Endothelial cell of umbilical vein (primary cell): ENCODE results near the gene APCDD1. TPM values are rescaled to one million over a fixed set of nuclear protein-coding genes. Genes with fewer than 3 reads are reported as not detected.

ENCODE experiments used
- BruUV-seq: library from RNA; stranded (reverse); fragments of 400-500 nt; replicated peaks from 2 replicates; lab custom pipeline; 2021; lab: Mats Ljungman, UMichigan
- CTCF ChIA-PET: fragments of 300-600, 350-600 bp; sonication (Branson Sonifier 250); formaldehyde crosslinking; loops from one replicate; lab custom pipeline; 2021; ENCODE audit warnings: antibody characterized with exemption, inconsistent platforms; lab: Charles Lee
- POLR2A ChIA-PET: fragments of 300-600, 350-600 bp; sonication (Branson Sonifier 250); formaldehyde crosslinking; loops from one replicate; lab custom pipeline; 2021; ENCODE audit warnings: antibody characterized with exemption, inconsistent platforms; lab: Charles Lee
- DNase-seq: peaks from one replicate; pipeline ENCODE4 v3.0.0-alpha.2; 2011; ENCODE audit warnings: low read depth, low spot score
- FAIRE-seq: peaks from 2 replicates; lab custom pipeline; 2011; peaks lifted over from hg19 to GRCh38; lab: Jason Lieb, UNC
- H2AFZ ChIP-seq: 2 replicates; pipeline ENCODE4 v1.6.0; 2012; ENCODE audit warnings: low read depth, low read length, control low read depth, inconsistent platforms
- H3K27ac ChIP-seq: 2 replicates; pipeline ENCODE4 v1.5.1; 2011; ENCODE audit warnings: low read depth, mild to moderate bottlenecking, control low read depth, low read length, moderate library complexity; ENCODE audit not compliant: insufficient read depth
- H3K27me3 ChIP-seq, 2 experiments: 2 replicates each; pipeline versions ENCODE4 v1.6.0 to v1.6.1; 2011; ENCODE audit warnings: low read length in 2 of 2, mixed read lengths in 1 of 2; ENCODE audit not compliant: control insufficient read depth in 2 of 2, insufficient read depth in 2 of 2
- H3K36me3 ChIP-seq, 2 experiments: 2 replicates in 1 of 2; 3 replicates in 1 of 2; pipeline ENCODE4 v1.5.1; 2011; ENCODE audit warnings: low read length in 2 of 2, mild to moderate bottlenecking in 1 of 2, moderate library complexity in 1 of 2; ENCODE audit not compliant: control insufficient read depth in 2 of 2, insufficient read depth in 2 of 2; ENCODE audit errors: extremely low read depth in 1 of 2
- H3K4me1 ChIP-seq: 3 replicates; pipeline ENCODE4 v1.5.1; 2011; ENCODE audit warnings: mild to moderate bottlenecking, low read length; ENCODE audit not compliant: control insufficient read depth, insufficient read depth; ENCODE audit errors: extremely low read depth
- H3K4me2 ChIP-seq: 2 replicates; pipeline ENCODE4 v1.6.1; 2011; ENCODE audit warnings: low read length, control low read depth, mixed read lengths; ENCODE audit not compliant: insufficient read depth
- H3K4me3 ChIP-seq, 3 experiments: fragments of 200-600 bp in 1 of 3; sonication (generic), shearing (Covaris generic) in 1 of 3; replicated peaks in 1 of 3; 2 replicates each; pipeline ENCODE4 v1.5.1; 2011 to 2016; ENCODE audit warnings: control low read depth in 3 of 3, low read length in 3 of 3, mild to moderate bottlenecking in 2 of 3, inconsistent platforms in 1 of 3, low read depth in 1 of 3, moderate library complexity in 1 of 3; ENCODE audit not compliant: insufficient read depth in 1 of 3
- H3K79me2 ChIP-seq: 2 replicates; pipeline ENCODE4 v1.6.0; 2012; ENCODE audit warnings: low read length, inconsistent platforms; ENCODE audit not compliant: control insufficient read depth, insufficient read depth
- H3K9ac ChIP-seq: replicated peaks from 2 replicates; pipeline ENCODE3; 2011; ENCODE audit warnings: low read length, control low read depth; ENCODE audit not compliant: insufficient read depth; ENCODE audit errors: extremely low read depth
- H3K9me1 ChIP-seq: replicated peaks from 3 replicates; pipeline ENCODE4 v1.6.0; 2011; ENCODE audit warnings: mild to moderate bottlenecking, low read length; ENCODE audit not compliant: control insufficient read depth, insufficient read depth; ENCODE audit errors: extremely low read depth
- H3K9me3 ChIP-seq: replicated peaks from 2 replicates; pipeline ENCODE4 v1.5.1; 2012; ENCODE audit warnings: low read length, inconsistent platforms; ENCODE audit not compliant: control insufficient read depth, insufficient read depth
- H4K20me1 ChIP-seq: replicated peaks from 2 replicates; pipeline ENCODE3; 2011; ENCODE audit warnings: mild to moderate bottlenecking, low read length; ENCODE audit not compliant: control insufficient read depth, insufficient read depth; ENCODE audit errors: extremely low read depth
- EZH2 ChIP-seq: IDR thresholded peaks from 2 replicates; pipeline ENCODE4 v1.6.1; 2012; ENCODE audit warnings: borderline replicate concordance, low read depth, mild to moderate bottlenecking, moderate library complexity, low read length, inconsistent platforms; ENCODE audit not compliant: severe bottlenecking
- FOS ChIP-seq: IDR thresholded peaks from 2 replicates; pipeline ENCODE4 v1.6.1; 2011; ENCODE audit warnings: mild to moderate bottlenecking, low read length, moderate library complexity, borderline replicate concordance; ENCODE audit not compliant: insufficient read depth
- GATA2 ChIP-seq: IDR thresholded peaks from 2 replicates; pipeline ENCODE4 v1.7.0; 2011; ENCODE audit warnings: low read depth, mild to moderate bottlenecking, moderate library complexity, mixed read lengths, low read length; ENCODE audit not compliant: insufficient read length, insufficient read depth
- JUN ChIP-seq: IDR thresholded peaks from 2 replicates; pipeline ENCODE4 v1.6.1; 2011; ENCODE audit warnings: borderline replicate concordance, low read depth; ENCODE audit not compliant: insufficient read length, insufficient read depth
- MAX ChIP-seq: IDR thresholded peaks from 2 replicates; pipeline ENCODE4 v1.6.1; 2011; ENCODE audit not compliant: insufficient read depth, insufficient read length
- MYC ChIP-seq: IDR thresholded peaks from one replicate; pipeline ENCODE4 v1.6.1; 2011; ENCODE audit warnings: mild to moderate bottlenecking, low read depth, low read length
- POLR2A ChIP-seq: IDR thresholded peaks from 2 replicates; pipeline ENCODE4 v1.6.1; 2012; ENCODE audit warnings: low read depth, mild to moderate bottlenecking, control low read depth, low read length
- POLR2AphosphoS5 ChIP-seq: IDR thresholded peaks from 2 replicates; pipeline ENCODE4 v1.6.1; 2012; ENCODE audit warnings: low read depth, mild to moderate bottlenecking, control low read depth, low read length, moderate library complexity; ENCODE audit not compliant: insufficient read depth
- dilution Hi-C: fragments of 300-500 bp; cut with MboI; formaldehyde crosslinking; loops from one replicate; pipeline ENCODE4 v1.15.0; 2019; ENCODE audit warnings: low sequenced_read_pairs; ENCODE audit not compliant: extremely low pct_ligation_motif_present
- intact Hi-C: fragments of 100-400 bp; cut with micrococcal nuclease; formaldehyde crosslinking; loops from one replicate; pipeline ENCODE4 v1.10.0; 2022
- polyA plus RNA-seq, 4 experiments: library from polyadenylated mRNA; depleted of rRNA in 3 of 4; stranded (reverse) in 3 of 4; unstranded in 1 of 4; fragments of >200 nt; gene quantifications; 2 replicates each; pipeline versions ENCODE4 v1.2.1 to v1.2.3, GENCODE V29; 2011 to 2012; ENCODE audit warnings: missing spikeins in 1 of 4
- total RNA-seq: library from RNA; stranded (reverse); gene quantifications from 2 replicates; pipeline ENCODE4 v1.2.3, GENCODE V29; 2021
- TF ChIP-seq, protein P1 (sequence below), 2 donors: IDR thresholded peaks; 1 replicate in 1 of 2; 2 replicates in 1 of 2; pipeline ENCODE4 v1.5.1; 2011; ENCODE audit warnings: low read length in 2 of 2, mild to moderate bottlenecking in 2 of 2, moderate library complexity in 2 of 2, control low read depth in 1 of 2, inconsistent platforms in 1 of 2, low read depth in 1 of 2; ENCODE audit not compliant: insufficient read depth in 1 of 2; ENCODE audit errors: extremely low read depth in 1 of 2

APCDD1 gene
- total and polyA plus RNA-seq, 2 donors (not counting 3 experiments of a cell fraction or from before 2014, with no cell fraction given), result 0.95 to 1.4 TPM

DNA sequence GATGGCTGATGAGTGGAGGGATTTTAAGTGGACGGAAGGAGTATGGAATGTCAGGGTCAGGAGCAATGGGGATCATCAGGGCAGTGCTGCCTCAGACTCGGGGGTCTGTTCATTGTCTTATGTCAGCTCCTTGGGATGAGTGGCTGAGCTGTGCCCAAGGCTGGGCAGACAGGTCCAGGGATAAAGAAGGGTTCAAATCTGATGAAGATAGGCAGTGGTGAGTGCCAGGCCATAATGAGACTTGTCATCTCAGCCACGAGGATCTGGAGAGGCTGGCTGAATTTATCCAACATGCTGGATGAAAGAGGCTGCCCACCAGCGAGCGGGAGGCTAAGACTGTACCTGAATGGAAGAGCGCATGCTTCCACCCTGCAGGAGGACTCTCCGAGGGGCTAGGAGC is 46.3 kb upstream of the APCDD1 start:
- Histone ChIP-seq H3K4me3 (no peak overlapping the region), H2AFZ (no peak overlapping the region), H3K79me2 (no peaks in the 10 kb centered on the region), H3K27me3 (peaks cover 0 to 2% of the 10 kb centered on the region in 2 experiments), H4K20me1 (no peaks in the 10 kb centered on the region), H3K27ac (no peak overlapping the region), H3K9me1 (no peaks in the 10 kb centered on the region), H3K4me1 (no peaks in the 10 kb centered on the region), H3K9me3 (no peaks in the 10 kb centered on the region), H3K4me2 (no peak overlapping the region), H3K9ac (no peak overlapping the region), H3K36me3 (no peaks in the 10 kb centered on the region)
- POLR2A ChIA-PET, result no interaction called here
- no peak for DNase-seq
- dilution Hi-C loops, result no loop called here
- no TSS peak for BruUV-seq
- intact Hi-C loops, result no loop called here
- no peak for FAIRE-seq
- TF ChIP-seq FOS, result no peak
- TF ChIP-seq GATA2, result no peak
- no peak for TF ChIP-seq MAX
- TF ChIP-seq POLR2A, result no peak
- TF ChIP-seq, protein P1, sequence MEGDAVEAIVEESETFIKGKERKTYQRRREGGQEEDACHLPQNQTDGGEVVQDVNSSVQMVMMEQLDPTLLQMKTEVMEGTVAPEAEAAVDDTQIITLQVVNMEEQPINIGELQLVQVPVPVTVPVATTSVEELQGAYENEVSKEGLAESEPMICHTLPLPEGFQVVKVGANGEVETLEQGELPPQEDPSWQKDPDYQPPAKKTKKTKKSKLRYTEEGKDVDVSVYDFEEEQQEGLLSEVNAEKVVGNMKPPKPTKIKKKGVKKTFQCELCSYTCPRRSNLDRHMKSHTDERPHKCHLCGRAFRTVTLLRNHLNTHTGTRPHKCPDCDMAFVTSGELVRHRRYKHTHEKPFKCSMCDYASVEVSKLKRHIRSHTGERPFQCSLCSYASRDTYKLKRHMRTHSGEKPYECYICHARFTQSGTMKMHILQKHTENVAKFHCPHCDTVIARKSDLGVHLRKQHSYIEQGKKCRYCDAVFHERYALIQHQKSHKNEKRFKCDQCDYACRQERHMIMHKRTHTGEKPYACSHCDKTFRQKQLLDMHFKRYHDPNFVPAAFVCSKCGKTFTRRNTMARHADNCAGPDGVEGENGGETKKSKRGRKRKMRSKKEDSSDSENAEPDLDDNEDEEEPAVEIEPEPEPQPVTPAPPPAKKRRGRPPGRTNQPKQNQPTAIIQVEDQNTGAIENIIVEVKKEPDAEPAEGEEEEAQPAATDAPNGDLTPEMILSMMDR (IDR thresholded peaks at IDR 0.05; ENCODE audit: extremely low read depth in 1 of 2, insufficient read depth in 1 of 2, low read depth in 1 of 2, low read length in 2 of 2), result no peak
- CTCF ChIA-PET, result no interaction called here

GRCh38 chr18:10409041-10409440 is 45.4 kb upstream of the APCDD1 start:
- H3K27me3 ChIP-seq, result peaks cover 0 to 2% of the 10 kb centered on the region in 2 experiments
- no peak overlapping the region for H3K9ac ChIP-seq
- no peaks in the 10 kb centered on the region for H3K9me1 ChIP-seq
- H3K79me2 ChIP-seq, result no peaks in the 10 kb centered on the region
- H4K20me1 ChIP-seq, result no peaks in the 10 kb centered on the region
- no peak for DNase-seq
- intact Hi-C loops (no loop called here), dilution Hi-C loops (no loop called here)
- CTCF ChIA-PET, result no interaction called here
- TF ChIP-seq MYC (no peak), EZH2 (no peak), JUN (no peak), POLR2A (no peak), FOS (no peak), GATA2 (no peak), POLR2AphosphoS5 (no peak), MAX (no peak)
- TF ChIP-seq, protein P1 (IDR thresholded peaks at IDR 0.05; ENCODE audit: extremely low read depth in 1 of 2, insufficient read depth in 1 of 2, low read depth in 1 of 2, low read length in 2 of 2), result no peak
- H2AFZ ChIP-seq, result no peak overlapping the region
- H3K4me2 ChIP-seq, result no peak overlapping the region
- no peaks in the 10 kb centered on the region for H3K4me1 ChIP-seq
- no peaks in the 10 kb centered on the region for H3K9me3 ChIP-seq
- no peak for FAIRE-seq
- no peaks in the 10 kb centered on the region for H3K36me3 ChIP-seq
- H3K4me3 ChIP-seq, result no peak overlapping the region
- BruUV-seq, result no TSS peak
- H3K27ac ChIP-seq, result no peak overlapping the region
- POLR2A ChIA-PET, result no interaction called here
